Activated naive CD8-positive, alpha-beta T cell treated with anti-CD3 and anti-CD28 coated beads for 36 hours (primary cell): Measurements from ENCODE around the gene UGDH. TPM values are rescaled to one million over a fixed set of nuclear protein-coding genes. Genes with fewer than 3 reads are reported as not detected.
"Not testable (repeated sequence)": the region's sequence is repeated elsewhere in the genome, so short reads cannot be mapped to it uniquely, and the experiment has no call there.

Experiments
- DNase-seq: peaks from one replicate; pipeline ENCODE4 v3.0.0; 2021
- H3K27ac Mint-ChIP-seq: one replicate; pipeline ENCODE4 v1.8.0; 2022; ENCODE audit warnings: mild to moderate bottlenecking, moderate library complexity, mixed read lengths
- H3K27me3 Mint-ChIP-seq: one replicate; pipeline ENCODE4 v1.8.0; 2022; ENCODE audit warnings: mild to moderate bottlenecking, mixed read lengths
- H3K36me3 Mint-ChIP-seq: one replicate; pipeline ENCODE4 v1.8.0; 2021; ENCODE audit warnings: mild to moderate bottlenecking, mixed read lengths
- H3K4me1 Mint-ChIP-seq: one replicate; pipeline ENCODE4 v1.8.0; 2021; ENCODE audit warnings: mixed read lengths
- H3K4me3 Mint-ChIP-seq: one replicate; pipeline ENCODE4 v1.8.0; 2022; ENCODE audit warnings: mild to moderate bottlenecking, moderate library complexity, mixed read lengths
- H3K9me3 Mint-ChIP-seq: one replicate; pipeline ENCODE4 v1.8.0; 2022; ENCODE audit warnings: mixed read lengths
- total RNA-seq, 2 experiments: library from RNA; stranded (reverse); gene quantifications; one replicate each; pipeline ENCODE4 v1.2.3, GENCODE V29; 2021

Gene UGDH
- total RNA-seq = 10 to 100 TPM; 29.7 to 34.8 TPM

DNA sequence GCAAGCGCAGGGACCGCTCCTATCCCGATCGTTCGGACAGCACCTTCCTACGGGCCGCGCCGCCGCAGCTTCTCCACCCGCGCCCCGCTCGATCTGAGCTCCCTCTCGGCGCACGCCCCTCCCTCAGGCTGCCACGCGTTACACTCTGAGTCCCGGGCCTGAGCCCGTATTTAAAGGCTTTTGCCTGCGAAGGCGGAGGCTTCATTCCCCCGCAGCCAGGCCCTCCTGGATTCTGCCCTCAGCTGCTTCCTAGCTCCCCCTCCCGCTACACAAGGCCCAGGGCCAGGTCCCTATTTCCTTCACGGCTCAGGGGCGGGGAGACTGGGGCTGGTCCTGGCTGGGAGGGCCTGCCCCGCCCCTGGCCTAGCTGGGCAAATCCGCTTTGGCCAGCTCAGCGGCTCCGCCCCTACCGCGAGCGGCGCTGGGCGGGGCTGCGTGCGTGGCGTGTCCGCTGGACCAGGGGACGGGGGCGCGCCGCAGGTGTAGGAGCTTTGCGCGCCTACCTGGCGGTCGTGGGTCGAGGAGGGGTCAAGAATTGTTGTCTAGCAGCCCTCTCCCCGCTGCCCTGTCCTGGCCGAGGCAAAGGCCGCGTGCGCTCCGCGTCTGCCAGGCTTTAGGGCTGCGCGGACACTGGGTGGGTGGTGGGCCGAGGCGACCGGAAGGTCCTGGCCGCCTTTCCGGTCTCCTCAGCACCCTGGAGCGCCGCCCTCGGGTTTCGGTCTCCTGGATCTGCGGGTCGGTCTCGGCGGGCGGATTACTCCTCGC, at the start of gene UGDH:
Gene UGDH (minus strand): TSS at position 144 of the 765 bp plus-strand sequence. CDS start 5,927 bp downstream, outside the sequence.
- DNase-seq = peak; percentile 95
- H3K27me3 Mint-ChIP-seq = no peaks in the 10 kb centered on the region
- peak within 1 kb of the TSS; percentile 91 for H3K27ac Mint-ChIP-seq
- peaks cover 23% of the 10 kb centered on the region for H3K9me3 Mint-ChIP-seq
- peaks cover 19% of the 10 kb centered on the region for H3K4me1 Mint-ChIP-seq
- peaks cover 23% of the 10 kb centered on the region for H3K36me3 Mint-ChIP-seq
- peak within 1 kb of the TSS; percentile 96 for H3K4me3 Mint-ChIP-seq

GRCh38 chr4:39574946-39575345, 47.7 kb upstream of the UGDH start:
- Mint-ChIP-seq H3K4me3 (no peak overlapping the region), H3K27ac (no peak overlapping the region), H3K27me3 (no peaks in the 10 kb centered on the region), H3K9me3 (no peaks in the 10 kb centered on the region), H3K4me1 (peaks cover 2% of the 10 kb centered on the region), H3K36me3 (no peaks in the 10 kb centered on the region)
- DNase-seq = no peak

DNA sequence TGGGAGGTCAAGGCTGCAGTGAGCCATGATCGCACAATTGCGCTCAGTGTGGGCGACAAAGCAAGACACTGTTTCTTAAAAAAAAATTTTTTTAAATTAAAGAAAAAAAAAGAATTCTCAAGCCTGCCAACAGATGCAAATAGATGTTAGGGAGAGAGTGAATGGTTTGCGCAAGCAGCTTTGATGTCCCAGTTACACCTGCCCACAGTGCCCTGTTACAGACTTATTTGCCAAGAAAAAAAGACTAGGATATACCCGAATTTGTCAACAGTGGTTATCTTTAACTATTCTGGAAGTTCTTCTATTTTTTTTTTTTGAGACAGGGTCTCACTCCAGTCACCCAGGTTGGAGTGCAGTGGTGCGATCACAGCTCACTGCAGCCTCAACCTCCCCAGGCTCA, 44.3 kb upstream of the UGDH start:
- H3K27ac Mint-ChIP-seq = no peak overlapping the region
- no peaks in the 10 kb centered on the region for H3K9me3 Mint-ChIP-seq
- H3K36me3 Mint-ChIP-seq = no peaks in the 10 kb centered on the region
- H3K27me3 Mint-ChIP-seq = no peaks in the 10 kb centered on the region
- H3K4me3 Mint-ChIP-seq = no peak overlapping the region
- peaks cover 7% of the 10 kb centered on the region for H3K4me1 Mint-ChIP-seq
- no peak for DNase-seq

- H3K27ac Mint-ChIP-seq = no peak overlapping the region
- H3K27me3 Mint-ChIP-seq = no peaks in the 10 kb centered on the region
- peaks cover 5% of the 10 kb centered on the region for H3K4me1 Mint-ChIP-seq
- H3K4me3 Mint-ChIP-seq = no peak overlapping the region
- H3K9me3 Mint-ChIP-seq = no peaks in the 10 kb centered on the region
- peaks cover 3% of the 10 kb centered on the region for H3K36me3 Mint-ChIP-seq
- DNase-seq = no peak
These were observed 43.8 kb upstream of the UGDH start for GRCh38 chr4:39571054-39571453.

DNA sequence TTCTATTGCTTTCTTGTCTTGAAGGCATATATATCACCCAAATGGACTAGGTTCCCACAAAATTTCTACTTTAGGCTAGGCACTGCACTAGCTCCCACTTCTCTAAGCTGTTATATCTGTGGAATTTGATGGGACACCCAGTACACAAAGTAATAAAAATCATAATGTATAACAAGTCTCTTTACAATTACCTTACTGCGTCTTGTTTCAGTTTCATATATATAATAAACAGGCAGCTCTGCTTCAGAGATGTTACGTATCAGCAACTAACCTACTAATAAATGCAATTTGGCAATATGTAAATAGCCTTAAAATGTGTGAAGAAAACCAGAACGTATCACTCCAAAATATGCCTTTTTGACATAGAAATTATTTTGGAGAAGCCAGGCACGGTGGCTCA, 42.0 kb upstream of the UGDH start:
- DNase-seq = no peak
- Mint-ChIP-seq H3K27me3 (no peaks in the 10 kb centered on the region), H3K4me3 (no peak overlapping the region), H3K9me3 (no peaks in the 10 kb centered on the region), H3K27ac (no peak overlapping the region), H3K36me3 (peaks cover 9% of the 10 kb centered on the region), H3K4me1 (peaks cover 5% of the 10 kb centered on the region)

GRCh38 chr4:39568805-39569204, 41.6 kb upstream of the UGDH start:
- Mint-ChIP-seq H3K4me3 (no peak overlapping the region), H3K27ac (peak overlapping the region; percentile 45), H3K27me3 (no peaks in the 10 kb centered on the region), H3K4me1 (peaks cover 5% of the 10 kb centered on the region), H3K9me3 (no peaks in the 10 kb centered on the region), H3K36me3 (peaks cover 9% of the 10 kb centered on the region)
- no peak for DNase-seq

GRCh38 chr4:39565878-39566600, 38.8 kb upstream of the UGDH start:
- Mint-ChIP-seq H3K27me3 (no peaks in the 10 kb centered on the region), H3K9me3 (no peaks in the 10 kb centered on the region), H3K4me1 (peaks cover 5% of the 10 kb centered on the region), H3K4me3 (no peak overlapping the region), H3K36me3 (peaks cover 9% of the 10 kb centered on the region), H3K27ac (no peak overlapping the region)
- no peak for DNase-seq

DNA sequence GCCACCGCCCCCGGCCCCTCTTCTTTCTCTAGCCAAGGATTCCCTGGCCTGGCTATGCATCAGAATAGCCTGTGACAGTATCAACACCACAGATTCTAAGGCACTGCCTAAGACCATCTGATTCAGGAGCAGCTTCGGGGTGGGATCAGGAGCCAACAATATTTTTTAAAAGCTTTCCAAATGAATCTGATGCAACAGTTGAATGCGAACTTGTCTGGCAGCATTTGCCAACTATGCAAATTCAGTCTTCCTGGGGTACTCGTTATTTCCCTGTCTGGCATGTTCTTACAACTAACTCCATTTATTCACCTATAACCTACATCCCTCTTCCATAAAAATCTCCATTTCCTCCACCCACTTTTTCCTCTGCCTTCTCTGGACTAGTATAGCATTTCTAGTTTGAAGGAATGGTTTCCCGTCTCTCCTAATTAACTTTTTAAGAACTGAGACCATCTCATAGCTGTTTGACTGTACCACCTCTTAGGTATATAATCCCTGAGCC, 36.2 kb upstream of the UGDH start:
- H3K4me3 Mint-ChIP-seq = no peak overlapping the region
- H3K4me1 Mint-ChIP-seq = peaks cover 2% of the 10 kb centered on the region
- H3K27me3 Mint-ChIP-seq = no peaks in the 10 kb centered on the region
- DNase-seq = no peak
- no peaks in the 10 kb centered on the region for H3K9me3 Mint-ChIP-seq
- H3K27ac Mint-ChIP-seq = no peak overlapping the region
- H3K36me3 Mint-ChIP-seq = peaks cover 9% of the 10 kb centered on the region

- Mint-ChIP-seq H3K27ac (no peak overlapping the region), H3K4me1 (no peaks in the 10 kb centered on the region), H3K4me3 (no peak overlapping the region), H3K9me3 (no peaks in the 10 kb centered on the region), H3K27me3 (no peaks in the 10 kb centered on the region), H3K36me3 (peaks cover 9% of the 10 kb centered on the region)
- no peak for DNase-seq
These were observed 35.6 kb upstream of the UGDH start for GRCh38 chr4:39562792-39563191.

- Mint-ChIP-seq H3K4me3 (no peak overlapping the region), H3K4me1 (no peaks in the 10 kb centered on the region), H3K36me3 (peaks cover 2% of the 10 kb centered on the region), H3K27ac (no peak overlapping the region), H3K27me3 (no peaks in the 10 kb centered on the region), H3K9me3 (no peaks in the 10 kb centered on the region)
- DNase-seq = no peak
These were observed 32.4 kb upstream of the UGDH start for GRCh38 chr4:39559626-39560025.

DNA sequence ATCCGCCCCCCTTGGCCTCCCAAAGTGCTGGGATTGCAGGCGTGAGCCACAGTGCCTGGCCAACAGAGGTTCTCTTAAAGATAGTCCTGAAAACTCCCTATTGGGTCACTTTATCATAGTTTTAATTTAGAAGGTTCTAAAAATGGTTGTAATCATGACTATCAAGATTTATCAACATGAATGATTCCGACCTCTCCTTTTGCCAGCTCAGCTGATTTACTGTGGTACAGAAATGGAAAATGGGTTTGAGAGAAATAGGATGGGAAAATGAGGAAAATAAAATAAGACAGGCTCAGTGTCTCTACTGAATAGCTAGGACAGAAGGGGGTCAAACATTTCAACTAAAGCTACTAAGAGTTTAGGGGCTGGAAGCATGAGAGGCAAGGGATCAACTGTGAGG, 28.2 kb upstream of the UGDH start:
- DNase-seq = no peak
- H3K36me3 Mint-ChIP-seq = no peaks in the 10 kb centered on the region
- H3K27ac Mint-ChIP-seq = no peak overlapping the region
- H3K4me1 Mint-ChIP-seq = no peaks in the 10 kb centered on the region
- no peak overlapping the region for H3K4me3 Mint-ChIP-seq
- H3K9me3 Mint-ChIP-seq = no peaks in the 10 kb centered on the region
- H3K27me3 Mint-ChIP-seq = no peaks in the 10 kb centered on the region

GRCh38 chr4:39548425-39549067, 21.3 kb upstream of the UGDH start:
- DNase-seq = no peak
- Mint-ChIP-seq H3K36me3 (no peaks in the 10 kb centered on the region), H3K9me3 (no peaks in the 10 kb centered on the region), H3K4me1 (no peaks in the 10 kb centered on the region), H3K27ac (no peak overlapping the region), H3K27me3 (no peaks in the 10 kb centered on the region), H3K4me3 (no peak overlapping the region)

DNA sequence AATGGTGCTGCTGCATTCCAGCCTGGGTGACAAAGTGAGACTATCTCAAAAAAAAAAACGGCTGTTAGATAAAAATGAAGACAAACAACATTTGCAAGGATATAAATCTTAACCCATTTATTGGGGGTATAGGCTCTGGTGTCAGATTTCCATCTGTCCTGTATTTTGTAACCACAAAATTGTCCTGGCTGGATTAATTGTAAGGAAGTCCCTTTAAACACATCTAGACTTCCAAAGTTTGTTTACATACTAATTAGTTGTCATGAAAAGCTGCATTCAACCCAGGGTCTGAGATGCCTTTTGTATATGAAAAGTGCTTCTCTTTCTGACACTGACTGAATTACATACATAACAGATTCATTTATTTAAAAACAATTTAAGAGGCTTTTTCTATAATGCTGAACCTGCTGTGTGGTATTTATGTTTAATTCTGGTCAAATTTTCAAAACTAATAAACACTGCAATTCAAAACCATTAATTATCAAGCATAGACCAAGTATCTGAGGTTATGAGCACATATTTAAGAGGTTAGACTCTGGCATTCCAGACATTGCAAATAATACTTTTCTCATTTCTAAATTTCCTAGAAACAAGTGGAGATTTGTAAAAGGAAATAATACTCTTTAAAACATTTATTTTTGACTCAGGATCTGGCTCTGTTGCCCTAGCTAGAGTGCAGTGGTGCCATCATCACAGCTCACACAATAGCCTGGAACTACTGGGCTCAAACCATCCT, 17.5 kb upstream of the UGDH start:
- Mint-ChIP-seq H3K4me1 (no peaks in the 10 kb centered on the region), H3K36me3 (no peaks in the 10 kb centered on the region), H3K9me3 (no peaks in the 10 kb centered on the region), H3K27me3 (no peaks in the 10 kb centered on the region), H3K4me3 (no peak overlapping the region), H3K27ac (no peak overlapping the region)
- DNase-seq = no peak

- not testable (repeated sequence) for H3K36me3 Mint-ChIP-seq, H3K4me3 Mint-ChIP-seq, H3K9me3 Mint-ChIP-seq, H3K27me3 Mint-ChIP-seq, H3K4me1 Mint-ChIP-seq, DNase-seq, H3K27ac Mint-ChIP-seq
These were observed 16.8 kb upstream of the UGDH start for GRCh38 chr4:39544080-39544479.

- H3K27me3 Mint-ChIP-seq = no peaks in the 10 kb centered on the region
- H3K27ac Mint-ChIP-seq = no peak overlapping the region
- H3K9me3 Mint-ChIP-seq = no peaks in the 10 kb centered on the region
- no peak overlapping the region for H3K4me3 Mint-ChIP-seq
- no peaks in the 10 kb centered on the region for H3K36me3 Mint-ChIP-seq
- no peaks in the 10 kb centered on the region for H3K4me1 Mint-ChIP-seq
- no peak for DNase-seq
These were observed 15.8 kb upstream of the UGDH start for GRCh38 chr4:39543034-39543433.
